Mesenchymal stem cell (in vitro differentiated cells and primary cell): ENCODE measurements around the gene CHPT1.

Experiments used
- DNase-seq: peaks from one replicate; pipeline ENCODE4 v3.0.0-alpha.2; 2013
- H2AFZ ChIP-seq: one replicate; pipeline ENCODE4 v1.6.1; 2013; ENCODE audit warnings: low read depth, mild to moderate bottlenecking, control low read depth, inconsistent platforms, low read length, moderate library complexity
- H2AK5ac ChIP-seq: 2 replicates; pipeline ENCODE4 v1.6.1; 2013; ENCODE audit warnings: low read length, moderate library complexity, mild to moderate bottlenecking, inconsistent platforms; ENCODE audit not compliant: severe bottlenecking
- H2BK120ac ChIP-seq: one replicate; pipeline ENCODE4 v1.6.1; 2013; ENCODE audit warnings: low read depth, mild to moderate bottlenecking, inconsistent platforms, low read length, moderate library complexity
- H2BK12ac ChIP-seq, 2 experiments: one replicate each; pipeline ENCODE4 v1.6.1; 2013; ENCODE audit warnings: inconsistent platforms in 2 of 2, low read length in 2 of 2, mild to moderate bottlenecking in 2 of 2, moderate library complexity in 2 of 2, control low read depth in 1 of 2
- H2BK15ac ChIP-seq: one replicate; pipeline ENCODE4 v1.6.1; 2013; ENCODE audit warnings: mild to moderate bottlenecking, low read depth, inconsistent platforms; ENCODE audit not compliant: poor library complexity, severe bottlenecking
- H2BK5ac ChIP-seq: 2 replicates; pipeline ENCODE4 v1.6.1; 2013; ENCODE audit warnings: low read depth, mild to moderate bottlenecking, low read length, control low read depth, inconsistent platforms; ENCODE audit not compliant: poor library complexity, severe bottlenecking
- H3K14ac ChIP-seq, 2 experiments: one replicate each; pipeline ENCODE4 v1.6.1; 2013; ENCODE audit warnings: inconsistent platforms in 2 of 2, low read length in 2 of 2, control low read depth in 1 of 2, mild to moderate bottlenecking in 1 of 2, moderate library complexity in 1 of 2
- H3K18ac ChIP-seq, 2 experiments: one replicate each; pipeline ENCODE4 v1.6.1; 2013; ENCODE audit warnings: inconsistent platforms in 2 of 2, low read length in 2 of 2, control low read depth in 1 of 2, low read depth in 1 of 2, mild to moderate bottlenecking in 1 of 2
- H3K23ac ChIP-seq, 2 experiments: one replicate each; pipeline ENCODE4 v1.6.1; 2013; ENCODE audit warnings: inconsistent platforms in 2 of 2, low read length in 2 of 2, mild to moderate bottlenecking in 2 of 2, moderate library complexity in 2 of 2, control low read depth in 1 of 2
- H3K27ac ChIP-seq: 2 replicates; pipeline ENCODE4 v1.5.1; 2013; ENCODE audit warnings: mild to moderate bottlenecking, moderate library complexity, low read length, control low read depth, inconsistent platforms; ENCODE audit not compliant: poor library complexity, severe bottlenecking
- H3K27me3 ChIP-seq, 2 experiments: 2 replicates each; pipeline versions ENCODE4 v1.6.1 to v1.7.0; 2013; ENCODE audit warnings: low read length in 2 of 2, mild to moderate bottlenecking in 2 of 2, moderate library complexity in 2 of 2, control low read depth in 1 of 2, inconsistent platforms in 1 of 2; ENCODE audit not compliant: control insufficient read depth in 1 of 2, insufficient read depth in 1 of 2
- H3K36me3 ChIP-seq, 2 experiments: 2 replicates each; pipeline versions ENCODE4 v1.6.1 to v1.7.0; 2013; ENCODE audit warnings: low read length in 2 of 2, control low read depth in 1 of 2, inconsistent platforms in 1 of 2, low read depth in 1 of 2, mild to moderate bottlenecking in 1 of 2; ENCODE audit not compliant: insufficient read depth in 2 of 2, control insufficient read depth in 1 of 2
- H3K4ac ChIP-seq, 2 experiments: one replicate each; pipeline ENCODE4 v1.6.1; 2013; ENCODE audit warnings: inconsistent platforms in 2 of 2, low read length in 2 of 2, mild to moderate bottlenecking in 2 of 2, moderate library complexity in 2 of 2, control low read depth in 1 of 2, low read depth in 1 of 2
- H3K4me1 ChIP-seq: 2 replicates; pipeline ENCODE4 v1.6.1; 2013; ENCODE audit warnings: low read depth, low read length, control low read depth; ENCODE audit not compliant: control insufficient read depth, insufficient read depth
- H3K4me2 ChIP-seq: 2 replicates; pipeline ENCODE4 v1.6.1; 2013; ENCODE audit warnings: low read length, mild to moderate bottlenecking, inconsistent platforms; ENCODE audit not compliant: poor library complexity, severe bottlenecking
- H3K4me3 ChIP-seq, 2 experiments: 2 replicates each; pipeline versions ENCODE4 v1.5.1 to v1.7.0; 2013; ENCODE audit warnings: low read length in 2 of 2, mild to moderate bottlenecking in 2 of 2, control low read depth in 1 of 2, low read depth in 1 of 2; ENCODE audit not compliant: insufficient read depth in 1 of 2
- H3K79me1 ChIP-seq: replicated peaks from 2 replicates; pipeline ENCODE4 v1.6.1; 2013; ENCODE audit warnings: mild to moderate bottlenecking, control low read depth, low read length, inconsistent platforms; ENCODE audit not compliant: poor library complexity, severe bottlenecking
- H3K9ac ChIP-seq: 2 replicates; pipeline ENCODE4 v1.7.0; 2013; ENCODE audit warnings: mild to moderate bottlenecking, low read length, moderate library complexity
- H3K9me3 ChIP-seq: 2 replicates; pipeline ENCODE4 v1.7.0; 2013; ENCODE audit warnings: mild to moderate bottlenecking, low read length; ENCODE audit not compliant: control insufficient read depth
- H4K8ac ChIP-seq: one replicate; pipeline ENCODE4 v1.6.1; 2013; ENCODE audit warnings: inconsistent platforms, mild to moderate bottlenecking, low read length, moderate library complexity
- H4K91ac ChIP-seq: one replicate; pipeline ENCODE4 v1.6.1; 2013; ENCODE audit warnings: mild to moderate bottlenecking, low read length, inconsistent platforms
- WGBS: methylation state at CpG from one replicate; pipeline ENCODE4 v1.1.7; 2013; ENCODE audit warnings: mixed read lengths; 5-methylcytosine and 5-hydroxymethylcytosine counted together

Gene CHPT1

DNA sequence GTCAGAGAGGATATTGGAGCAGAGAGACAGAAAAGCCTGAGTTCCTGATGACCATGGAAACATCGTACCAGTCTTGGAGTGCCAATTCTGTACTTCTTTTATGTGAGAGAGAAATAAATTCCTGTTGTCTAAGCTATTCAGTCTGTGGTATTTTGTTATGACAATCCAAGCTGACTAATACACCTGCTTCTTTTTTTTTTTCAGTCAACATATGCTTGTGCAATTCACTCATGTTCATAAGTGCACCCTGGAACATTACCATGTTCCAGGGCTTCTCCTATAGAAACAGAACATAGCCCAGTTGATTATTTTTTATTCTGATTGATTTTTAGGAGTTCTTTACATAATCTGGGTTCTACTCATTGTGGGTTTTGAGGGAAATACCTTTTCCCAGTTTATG is 1.7 kb upstream of the CHPT1 start:
- no peak overlapping the region for H3K23ac ChIP-seq
- no peak overlapping the region for H3K9ac ChIP-seq
- peak; percentile 26 for DNase-seq
- no peak overlapping the region for H4K8ac ChIP-seq
- no peak overlapping the region for H3K4me2 ChIP-seq
- H3K27ac ChIP-seq: no peak overlapping the region
- H2BK15ac ChIP-seq: no peak overlapping the region
- WGBS: 86% methylated on average over 1 of the region's 1 CpG
- no peaks in the 10 kb centered on the region for H3K27me3 ChIP-seq
- no peak overlapping the region for H2AK5ac ChIP-seq
- no peak overlapping the region for H3K4me3 ChIP-seq
- H3K14ac ChIP-seq: no peak overlapping the region
- H2BK120ac ChIP-seq: no peak overlapping the region
- H3K79me1 ChIP-seq: peaks cover 7% of the 10 kb centered on the region
- H2AFZ ChIP-seq: no peak overlapping the region
- no peak overlapping the region for H3K4ac ChIP-seq
- H3K9me3 ChIP-seq: peaks cover 3% of the 10 kb centered on the region
- no peak overlapping the region for H2BK12ac ChIP-seq
- no peak overlapping the region for H4K91ac ChIP-seq
- peaks cover 8% of the 10 kb centered on the region for H3K4me1 ChIP-seq
- H2BK5ac ChIP-seq: no peak overlapping the region
- H3K18ac ChIP-seq: no peak overlapping the region
- H3K36me3 ChIP-seq: no peaks in the 10 kb centered on the region

DNA sequence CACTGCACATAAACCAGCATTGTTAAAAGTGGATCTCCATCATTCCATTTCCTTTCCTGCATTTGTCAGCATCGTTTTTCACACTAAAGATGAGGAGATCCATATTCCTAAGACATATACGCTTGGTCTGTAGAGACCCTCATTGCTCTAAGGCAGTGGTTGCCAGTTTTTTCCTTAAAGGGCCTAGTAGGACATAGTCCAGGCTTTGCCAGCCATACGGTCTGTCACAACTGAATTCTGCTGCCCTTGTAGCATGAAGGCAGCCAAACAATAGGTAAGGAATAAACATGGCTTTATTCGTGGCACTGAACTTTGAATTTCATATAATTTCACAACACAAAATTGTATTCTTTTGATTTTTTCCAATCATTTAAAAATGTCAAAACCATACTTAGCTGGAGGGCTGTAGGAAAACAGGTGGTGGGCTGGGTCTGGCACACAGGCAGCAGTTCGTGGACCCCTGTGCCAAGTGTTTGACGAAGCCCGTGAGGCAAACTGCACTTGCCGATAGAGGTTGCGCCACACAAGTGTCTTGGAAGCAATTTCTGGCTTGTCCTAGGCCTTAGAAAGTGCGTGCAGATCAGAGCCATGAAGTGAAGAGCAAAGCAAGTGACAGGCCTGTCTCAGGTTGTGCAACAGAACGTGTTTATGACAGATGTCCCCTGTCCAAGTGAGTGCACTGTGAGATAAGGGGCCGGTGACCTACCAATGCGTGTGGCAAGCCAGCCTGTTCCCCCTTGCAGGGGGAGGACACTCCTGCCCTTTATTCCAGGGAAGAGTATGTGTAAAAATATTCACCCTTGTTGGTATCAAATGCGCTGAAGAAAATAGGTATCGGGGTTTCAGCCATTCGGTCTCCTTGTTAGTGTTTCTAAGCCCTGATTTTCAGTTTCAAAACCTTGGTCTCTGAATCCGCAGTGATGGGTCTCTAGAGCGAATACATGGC is 916 bp upstream of the CHPT1 start:
- H3K14ac ChIP-seq: no peak overlapping the region
- 46% methylated on average over 17 of the region's 18 CpGs for WGBS

DNA sequence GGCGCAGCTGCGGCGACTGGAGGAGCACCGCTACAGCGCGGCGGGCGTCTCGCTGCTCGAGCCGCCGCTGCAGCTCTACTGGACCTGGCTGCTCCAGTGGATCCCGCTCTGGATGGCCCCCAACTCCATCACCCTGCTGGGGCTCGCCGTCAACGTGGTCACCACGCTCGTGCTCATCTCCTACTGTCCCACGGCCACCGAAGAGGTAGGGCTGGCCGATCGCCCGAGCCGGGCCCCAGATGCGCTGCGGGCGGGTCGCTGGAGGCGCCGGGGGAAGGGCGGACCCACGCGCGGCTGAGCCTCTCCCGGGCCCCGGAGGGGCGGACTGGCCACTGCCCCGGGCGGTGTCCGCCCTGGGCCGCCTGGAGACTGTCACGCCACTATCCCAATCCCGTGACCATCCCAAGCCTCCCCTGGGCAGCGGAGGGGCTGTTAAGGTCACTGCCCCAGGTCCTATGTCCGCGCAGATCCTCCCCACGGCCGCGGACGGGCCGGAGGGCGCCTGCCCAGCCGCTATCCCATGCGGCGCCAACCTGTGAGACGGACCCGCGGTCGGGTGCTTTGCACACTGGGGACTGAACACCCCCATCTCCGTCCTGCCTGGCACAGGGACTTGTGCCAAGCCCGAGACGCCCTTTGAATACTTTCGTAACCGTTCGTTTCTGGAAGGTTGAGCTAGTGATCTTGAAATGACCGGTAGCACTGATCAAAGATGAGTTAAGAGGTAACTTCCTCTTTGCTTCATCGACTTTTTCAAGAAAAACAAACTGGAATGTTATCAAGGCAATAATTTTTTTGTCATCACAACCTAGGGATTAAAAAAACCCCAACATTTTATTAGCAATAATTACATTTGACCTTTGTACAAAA is 725 bp downstream of the CHPT1 start:
- no peak overlapping the region for H3K27ac ChIP-seq
- H3K4me2 ChIP-seq: peak overlapping the region; percentile 97
- H2AK5ac ChIP-seq: no peak overlapping the region
- H3K4me3 ChIP-seq: peak overlapping the region; percentile 95 to 99
- peak overlapping the region; percentile 92 for H4K91ac ChIP-seq
- peak overlapping the region in 1 of 2 experiments; percentile 95 for H3K14ac ChIP-seq
- peak overlapping the region; percentile 80 for H2AFZ ChIP-seq
- H3K18ac ChIP-seq: peak overlapping the region; percentile 70 to 98
- under 1% methylated on average over 60 of the region's 67 CpGs for WGBS
- H3K79me1 ChIP-seq: peaks cover 10% of the 10 kb centered on the region
- H2BK5ac ChIP-seq: peak overlapping the region; percentile 5
- peak overlapping the region in 1 of 2 experiments; percentile 57 for H2BK12ac ChIP-seq
- H3K27me3 ChIP-seq: no peaks in the 10 kb centered on the region
- peaks cover 3% of the 10 kb centered on the region for H3K9me3 ChIP-seq
- H3K23ac ChIP-seq: peak overlapping the region; percentile 63 to 79
- peak; percentile 48 for DNase-seq
- peak overlapping the region; percentile 94 for H2BK15ac ChIP-seq
- H3K36me3 ChIP-seq: no peaks in the 10 kb centered on the region
- H3K4me1 ChIP-seq: peaks cover 8% of the 10 kb centered on the region
- H3K9ac ChIP-seq: peak overlapping the region; percentile 92
- peak overlapping the region; percentile 97 for H4K8ac ChIP-seq
- H2BK120ac ChIP-seq: peak overlapping the region; percentile 92
- peak overlapping the region; percentile 81 to 92 for H3K4ac ChIP-seq

More for the DNA sequence above, 916 bp upstream of the CHPT1 start:
- Histone ChIP-seq H3K9ac (peak overlapping the region; percentile 84), H2BK15ac (no peak overlapping the region), H3K4me1 (peaks cover 8% of the 10 kb centered on the region), H2AK5ac (no peak overlapping the region), H3K27me3 (no peaks in the 10 kb centered on the region), H3K23ac (peak overlapping the region in 1 of 2 experiments; percentile 17), H2BK120ac (no peak overlapping the region), H2BK12ac (peak overlapping the region in 1 of 2 experiments; percentile 42), H3K36me3 (no peaks in the 10 kb centered on the region), H4K91ac (peak overlapping the region; percentile 28), H2BK5ac (no peak overlapping the region), H3K4ac (no peak overlapping the region), H3K79me1 (peaks cover 7% of the 10 kb centered on the region), H2AFZ (peak overlapping the region; percentile 89), H4K8ac (peak overlapping the region; percentile 71), H3K4me3 (peak overlapping the region; percentile 95 to 99), H3K18ac (no peak overlapping the region), H3K9me3 (peaks cover 3% of the 10 kb centered on the region), H3K4me2 (peak overlapping the region; percentile 91), H3K27ac (no peak overlapping the region)
- DNase-seq: no peak
